Activated CD8-positive, alpha-beta memory T cell treated with anti-CD3 and anti-CD28 coated beads for 36 hours (primary cell): ENCODE measurements around the gene ZFPL1. TPM values are rescaled to one million over a fixed set of nuclear protein-coding genes. Genes with fewer than 3 reads are reported as not detected.

Source experiments
- total RNA-seq, 2 experiments: library from RNA; stranded (reverse); gene quantifications; one replicate each; pipeline ENCODE4 v1.2.3, GENCODE V29; 2021

The ZFPL1 gene
- total RNA-seq, 2 experiments from 2014 or later, result 27.5 to 30.2 TPM

Other genes with a start within 250 kb of the ZFPL1 start
- gene CDC42BPG, start 239.6 kb upstream of the ZFPL1 start, total RNA-seq, result under 1 TPM; 0.11 to 0.50 TPM
- gene EHD1, start 205.6 kb upstream of the ZFPL1 start, total RNA-seq, result 10 to 100 TPM; 82.2 to 85.8 TPM
- gene ATG2A, start 167.0 kb upstream of the ZFPL1 start, total RNA-seq, result 10 to 100 TPM; 21.7 to 22.6 TPM
- gene PPP2R5B, start 159.5 kb upstream of the ZFPL1 start, total RNA-seq, result 10 to 100 TPM; 11.3 to 11.5 TPM
- not detected for gene GPHA2, start 148.3 kb upstream of the ZFPL1 start, total RNA-seq
- not detected for gene MAJIN, start 112.1 kb upstream of the ZFPL1 start, total RNA-seq
- gene BATF2, start 87.3 kb upstream of the ZFPL1 start, total RNA-seq, result not detected
- gene ARL2, start 70.1 kb upstream of the ZFPL1 start, total RNA-seq, result 100 to 1,000 TPM; 134 to 138 TPM
- 10 to 100 TPM; 13.7 to 15.2 TPM for gene SNX15, start 56.8 kb upstream of the ZFPL1 start, total RNA-seq
- 10 to 100 TPM; 18.3 to 20.5 TPM for gene SAC3D1, start 43.0 kb upstream of the ZFPL1 start, total RNA-seq
- gene NAALADL1, start 25.7 kb upstream of the ZFPL1 start, total RNA-seq, result 10 to 100 TPM; 10.3 to 11.2 TPM
- gene CDCA5, start 182 bp upstream of the ZFPL1 start, total RNA-seq, result 100 to 1,000 TPM; 108 TPM
- gene VPS51, start 12.0 kb downstream of the ZFPL1 start, total RNA-seq, result 100 to 1,000 TPM in 1 of 2 experiments, 10 to 100 TPM in 1; 99.2 to 104 TPM
- 10 to 100 TPM; 18.0 to 18.2 TPM for gene TM7SF2, start 27.6 kb downstream of the ZFPL1 start, total RNA-seq
- gene ZNHIT2, start 33.5 kb downstream of the ZFPL1 start, total RNA-seq, result 10 to 100 TPM; 16.5 to 18.2 TPM
- 1,000 to 10,000 TPM; 1,009 to 1,011 TPM for gene FAU, start 37.9 kb downstream of the ZFPL1 start, total RNA-seq
- 100 to 1,000 TPM; 108 TPM for gene MRPL49, start 38.1 kb downstream of the ZFPL1 start, total RNA-seq
- gene SYVN1, start 50.3 kb downstream of the ZFPL1 start, total RNA-seq, result 10 to 100 TPM; 33.8 to 36.6 TPM
- gene SPDYC, start 86.0 kb downstream of the ZFPL1 start, total RNA-seq, result not detected
- gene CAPN1, start 97.7 kb downstream of the ZFPL1 start, total RNA-seq, result 10 to 100 TPM; 75.6 to 79.1 TPM
- gene POLA2, start 177.7 kb downstream of the ZFPL1 start, total RNA-seq, result 10 to 100 TPM; 73.8 to 80.7 TPM
- gene CDC42EP2, start 230.6 kb downstream of the ZFPL1 start, total RNA-seq, result under 1 TPM; 0.78 to 0.82 TPM
- 10 to 100 TPM; 52.3 to 60.1 TPM for gene DPF2, start 249.6 kb downstream of the ZFPL1 start, total RNA-seq